Esophagus muscularis mucosa (tissue), 3 donors: ENCODE results near the gene RNF135.

Experiments
- POLR2AphosphoS5 ChIP-seq, 2 donors: sonication (generic); formaldehyde crosslinking; IDR thresholded peaks; one replicate each; pipeline ENCODE4 v1.6.1; 2017; ENCODE audit warnings: antibody characterized with exemption in 2 of 2
- TF ChIP-seq, protein P1 (sequence below), 3 experiments: fragments of 200-600 bp in 2 of 3; fragments of 450-650 bp in 1 of 3; sonication (generic) in 2 of 3; IDR thresholded peaks; one replicate each; pipeline ENCODE4 v1.5.1; 2017 to 2019; ENCODE audit warnings: antibody characterized with exemption in 3 of 3, mild to moderate bottlenecking in 2 of 3, moderate library complexity in 1 of 3

DNA sequence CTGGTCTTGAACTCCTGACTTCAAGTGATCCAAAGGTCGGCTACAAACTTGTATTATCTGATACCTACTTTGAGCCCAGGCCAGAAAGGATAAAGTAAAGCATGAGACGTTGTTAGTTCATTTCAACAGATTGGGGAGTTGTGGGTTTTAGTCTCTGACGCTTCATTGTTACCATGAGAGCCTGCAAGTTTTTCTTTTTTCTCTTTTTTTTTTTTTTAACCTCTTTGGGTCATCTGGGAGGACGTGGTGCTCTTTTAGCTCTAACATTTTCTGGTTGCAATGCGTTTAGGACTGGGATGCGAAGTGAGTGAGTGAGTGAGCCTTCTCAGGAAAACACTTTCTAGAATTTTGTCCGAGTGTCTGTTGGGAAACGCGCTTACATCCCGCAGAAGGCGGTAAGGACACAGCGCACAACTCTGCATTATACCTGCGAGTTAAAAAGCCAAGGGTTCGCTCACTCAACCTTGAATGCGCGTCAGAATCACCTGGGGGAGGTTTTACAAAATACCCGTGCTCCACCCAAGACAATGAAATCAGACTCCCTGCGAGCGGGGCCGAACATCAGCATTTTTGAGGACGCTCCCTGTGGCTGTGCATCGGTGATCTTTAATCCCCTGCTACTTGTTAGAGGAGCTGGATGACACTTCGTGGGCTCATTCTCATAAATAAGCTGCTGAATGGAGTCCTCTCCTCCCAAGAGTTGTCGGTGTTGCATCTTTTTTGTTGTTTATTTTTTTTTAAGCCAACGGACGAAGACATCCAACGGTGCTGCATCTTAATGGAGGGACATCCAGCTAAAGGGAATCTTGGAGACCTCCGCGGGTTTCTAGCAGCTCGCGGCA, 629 bp upstream of the RNF135 start:
- TF ChIP-seq, protein P1, sequence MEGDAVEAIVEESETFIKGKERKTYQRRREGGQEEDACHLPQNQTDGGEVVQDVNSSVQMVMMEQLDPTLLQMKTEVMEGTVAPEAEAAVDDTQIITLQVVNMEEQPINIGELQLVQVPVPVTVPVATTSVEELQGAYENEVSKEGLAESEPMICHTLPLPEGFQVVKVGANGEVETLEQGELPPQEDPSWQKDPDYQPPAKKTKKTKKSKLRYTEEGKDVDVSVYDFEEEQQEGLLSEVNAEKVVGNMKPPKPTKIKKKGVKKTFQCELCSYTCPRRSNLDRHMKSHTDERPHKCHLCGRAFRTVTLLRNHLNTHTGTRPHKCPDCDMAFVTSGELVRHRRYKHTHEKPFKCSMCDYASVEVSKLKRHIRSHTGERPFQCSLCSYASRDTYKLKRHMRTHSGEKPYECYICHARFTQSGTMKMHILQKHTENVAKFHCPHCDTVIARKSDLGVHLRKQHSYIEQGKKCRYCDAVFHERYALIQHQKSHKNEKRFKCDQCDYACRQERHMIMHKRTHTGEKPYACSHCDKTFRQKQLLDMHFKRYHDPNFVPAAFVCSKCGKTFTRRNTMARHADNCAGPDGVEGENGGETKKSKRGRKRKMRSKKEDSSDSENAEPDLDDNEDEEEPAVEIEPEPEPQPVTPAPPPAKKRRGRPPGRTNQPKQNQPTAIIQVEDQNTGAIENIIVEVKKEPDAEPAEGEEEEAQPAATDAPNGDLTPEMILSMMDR (IDR thresholded peaks at IDR 0.05) = no peak
- TF ChIP-seq POLR2AphosphoS5 (IDR thresholded peaks at IDR 0.05) = no peak
